SK-N-SH (cell line): ENCODE measurements around the gene CACNA1F. TPM values are rescaled to one million over a fixed set of nuclear protein-coding genes. Genes with fewer than 3 reads are reported as not detected.

Source experiments
- CTCF ChIA-PET: fragments of 300-600, 350-600 bp; formaldehyde crosslinking; extraction: SDS; loops from one replicate; lab custom pipeline; 2021; lab: Yijun Ruan, JAX
- POLR2A ChIA-PET: fragments of 350-600 bp; sonication (Branson Sonifier 250); formaldehyde crosslinking; extraction: SDS; loops from one replicate; lab custom pipeline; 2020; ENCODE audit warnings: antibody characterized with exemption, inconsistent platforms; lab: Yijun Ruan, JAX
- DNase-seq: peaks from one replicate; pipeline ENCODE4 v3.0.0; 2012
- H2AFZ ChIP-seq: fragments of 200-600 bp; sonication (generic); 2 replicates; pipeline ENCODE4 v1.8.1; 2016; ENCODE audit warnings: antibody characterized with exemption, mild to moderate bottlenecking, low read depth
- H3F3A ChIP-seq: fragments of 200-600 bp; sonication (generic); replicated peaks from 2 replicates; pipeline ENCODE3; 2016; ENCODE audit warnings: antibody characterized with exemption, mild to moderate bottlenecking; ENCODE audit not compliant: insufficient read depth
- H3K27ac ChIP-seq, 2 experiments: fragments of 200-500 bp in 1 of 2; fragments of 200-600 bp in 1 of 2; sonication (Bioruptor generic) in 1 of 2; sonication (generic), shearing (Covaris generic) in 1 of 2; 2 replicates each; pipeline versions ENCODE4 v1.5.1 to v1.6.1; 2014 to 2016; ENCODE audit warnings: low read depth in 2 of 2, inconsistent platforms in 1 of 2, low read length in 1 of 2, mild to moderate bottlenecking in 1 of 2, mixed read lengths in 1 of 2
- H3K27me3 ChIP-seq: fragments of 200-600 bp; sonication (generic), shearing (Covaris generic); 2 replicates; pipeline ENCODE4 v1.6.1; 2016; ENCODE audit warnings: mixed run types; ENCODE audit not compliant: insufficient read depth
- H3K36me3 ChIP-seq, 2 experiments: fragments of 200-500 bp in 1 of 2; fragments of 200-600 bp in 1 of 2; sonication (Bioruptor generic) in 1 of 2; sonication (generic) in 1 of 2; replicated peaks in 1 of 2; 2 replicates each; pipeline versions ENCODE3 to v1.5.1; 2014 to 2016; ENCODE audit warnings: low read length in 1 of 2, mild to moderate bottlenecking in 1 of 2; ENCODE audit not compliant: insufficient read depth in 2 of 2, control insufficient read depth in 1 of 2
- H3K4me1 ChIP-seq, 2 experiments: fragments of 200-500 bp in 1 of 2; fragments of 200-600 bp in 1 of 2; sonication (Bioruptor generic) in 1 of 2; sonication (generic), shearing (Covaris generic) in 1 of 2; 2 replicates each; pipeline versions ENCODE4 v1.5.1 to v1.6.1; 2014 to 2016; ENCODE audit warnings: low read depth in 1 of 2, low read length in 1 of 2, mixed run types in 1 of 2; ENCODE audit not compliant: insufficient read depth in 2 of 2, control insufficient read depth in 1 of 2
- H3K4me2 ChIP-seq: fragments of 200-600 bp; sonication (generic), shearing (Covaris generic); 2 replicates; pipeline ENCODE4 v1.6.1; 2017; ENCODE audit warnings: mixed run types
- H3K4me3 ChIP-seq, 2 experiments: fragments of 200-500 bp in 1 of 2; fragments of 200-600 bp in 1 of 2; sonication (Bioruptor generic) in 1 of 2; sonication (generic), shearing (Covaris generic) in 1 of 2; 2 replicates each; pipeline versions ENCODE4 v1.5.1 to v1.8.1; 2014 to 2016; ENCODE audit warnings: low read depth in 2 of 2, inconsistent platforms in 1 of 2, low read length in 1 of 2, mild to moderate bottlenecking in 1 of 2, mixed read lengths in 1 of 2, moderate library complexity in 1 of 2
- H3K79me2 ChIP-seq: fragments of 200-600 bp; sonication (generic); 2 replicates; pipeline ENCODE4 v1.8.1; 2017; ENCODE audit warnings: mild to moderate bottlenecking; ENCODE audit not compliant: insufficient read depth
- H3K9ac ChIP-seq: fragments of 200-600 bp; sonication (generic); 2 replicates; pipeline ENCODE4 v1.6.1; 2017; ENCODE audit warnings: mixed run types
- H3K9me2 ChIP-seq: fragments of 200-600 bp; sonication (generic); 2 replicates; pipeline ENCODE4 v1.6.1; 2017; ENCODE audit warnings: mixed run types
- H3K9me3 ChIP-seq: fragments of 200-600 bp; sonication (generic); 2 replicates; pipeline ENCODE4 v1.6.1; 2017; ENCODE audit warnings: mixed run types, mild to moderate bottlenecking, moderate library complexity
- H4K20me1 ChIP-seq: fragments of 200-600 bp; sonication (generic); 2 replicates; pipeline ENCODE4 v1.6.1; 2017; ENCODE audit warnings: mild to moderate bottlenecking, mixed run types; ENCODE audit not compliant: insufficient read depth
- GATA2 ChIP-seq: sonication (generic); formaldehyde crosslinking; IDR thresholded peaks from 2 replicates; pipeline ENCODE4 v1.5.0; 2020; ENCODE audit warnings: mild to moderate bottlenecking, missing genetic modification reagents
- IRF3 ChIP-seq: fragments of 150-350 bp; IDR thresholded peaks from 2 replicates; pipeline ENCODE4 v1.6.1; 2016; ENCODE audit warnings: mild to moderate bottlenecking, low read depth, low read length
- JUND ChIP-seq: IDR thresholded peaks from 2 replicates; pipeline ENCODE4 v1.4.0; 2012
- PBX3 ChIP-seq: IDR thresholded peaks from 2 replicates; pipeline ENCODE4; 2012
- REST ChIP-seq: IDR thresholded peaks from 2 replicates; pipeline ENCODE4 v1.6.1; 2012; ENCODE audit warnings: mild to moderate bottlenecking, low read depth, low read length, moderate library complexity
- RXRA ChIP-seq: IDR thresholded peaks from 2 replicates; pipeline ENCODE4 v1.4.0; 2012; ENCODE audit warnings: low read depth, mild to moderate bottlenecking, borderline replicate concordance
- SIN3A ChIP-seq: IDR thresholded peaks from 2 replicates; pipeline ENCODE4 v1.6.1; 2012; ENCODE audit warnings: low read depth, mild to moderate bottlenecking, low read length, moderate library complexity, borderline replicate concordance
- SMC3 ChIP-seq: IDR thresholded peaks from 2 replicates; pipeline ENCODE4 v1.6.1; 2012; ENCODE audit warnings: low read depth, low read length, improper control_type of control experiment
- TAF1 ChIP-seq: IDR thresholded peaks from 2 replicates; pipeline ENCODE4 v1.6.1; 2012; ENCODE audit warnings: low read depth, mild to moderate bottlenecking, low read length, moderate library complexity, borderline replicate concordance
- TEAD4 ChIP-seq: IDR thresholded peaks from 2 replicates; pipeline ENCODE4 v1.4.0; 2012; ENCODE audit warnings: mild to moderate bottlenecking, borderline replicate concordance; ENCODE audit not compliant: insufficient read depth
- USF2 ChIP-seq: fragments of 150-350 bp; IDR thresholded peaks from 2 replicates; pipeline ENCODE4 v1.6.1; 2017; ENCODE audit warnings: antibody characterized with exemption, low read length, low read depth, borderline replicate concordance
- ZBTB33 ChIP-seq: IDR thresholded peaks from 2 replicates; pipeline ENCODE4 v1.4.0; 2012; ENCODE audit warnings: low read depth, borderline replicate concordance
- WGBS: methylation state at CpG from one replicate; pipeline ENCODE4 v1.1.6; 2017; ENCODE audit warnings: low lambda C conversion rate; 5-methylcytosine and 5-hydroxymethylcytosine counted together
- polyA plus RNA-seq, 3 experiments: library from polyadenylated mRNA; depleted of rRNA; stranded (reverse); fragments of >200 nt; gene quantifications; 2 replicates each; pipeline ENCODE4 v1.2.3, GENCODE V29; 2012

The CACNA1F gene
- polyA plus RNA-seq, 1 of the 3 experiments (the other 2 are of a cell fraction): not detected

- TF ChIP-seq IRF3 (no peak), RXRA (no peak), TEAD4 (no peak), REST (no peak)
These were observed 16.9 kb upstream of the CACNA1F start (continued) for GRCh38 chrX:49250066-49250465.

- Histone ChIP-seq H3K4me3 (no peak overlapping the region), H3K79me2 (no peaks in the 10 kb centered on the region), H3F3A (no peaks in the 10 kb centered on the region), H3K4me1 (no peaks in the 10 kb centered on the region; a peak in 1 of 4 replicates), H4K20me1 (no peaks in the 10 kb centered on the region), H3K9ac (no peak overlapping the region), H3K9me2 (no peaks in the 10 kb centered on the region), H3K27ac (no peak overlapping the region), H3K9me3 (no peaks in the 10 kb centered on the region), H3K27me3 (no peaks in the 10 kb centered on the region), H2AFZ (no peak overlapping the region), H3K36me3 (no peaks in the 10 kb centered on the region), H3K4me2 (no peak overlapping the region)
- no peak for DNase-seq
- CTCF ChIA-PET: interaction anchor here (1.4 kb wide), 1 partner anchor 57 kb away, joined by 3 read pairs; no protein-coding TSS in a partner anchor
- TF ChIP-seq SMC3 (no peak), TAF1 (no peak), REST (no peak), JUND (no peak), USF2 (no peak), ZBTB33 (no peak), PBX3 (no peak), GATA2 (CRISPR knock-in tag) (no peak), RXRA (no peak), SIN3A (no peak), TEAD4 (no peak)
- 62% methylated on average over 6 of the region's 9 CpGs for WGBS
- POLR2A ChIA-PET: no interaction called here
These were observed 16.5 kb upstream of the CACNA1F start for GRCh38 chrX:49249616-49250015.
